Purkinje cell (primary cell): ENCODE measurements around the gene WDR20. TPM values are rescaled to one million over a fixed set of nuclear protein-coding genes. Genes with fewer than 3 reads are reported as not detected.

Experiments
- polyA plus RNA-seq: library from polyadenylated mRNA; unstranded; fragments of >200 nt; fragmentation: Nextera tagmentation; gene quantifications from 2 replicates; pipeline ENCODE4 v1.2.1, GENCODE V29; 2014

The WDR20 gene
- polyA plus RNA-seq = 22.5 and 24.9 TPM in 2 replicates

DNA sequence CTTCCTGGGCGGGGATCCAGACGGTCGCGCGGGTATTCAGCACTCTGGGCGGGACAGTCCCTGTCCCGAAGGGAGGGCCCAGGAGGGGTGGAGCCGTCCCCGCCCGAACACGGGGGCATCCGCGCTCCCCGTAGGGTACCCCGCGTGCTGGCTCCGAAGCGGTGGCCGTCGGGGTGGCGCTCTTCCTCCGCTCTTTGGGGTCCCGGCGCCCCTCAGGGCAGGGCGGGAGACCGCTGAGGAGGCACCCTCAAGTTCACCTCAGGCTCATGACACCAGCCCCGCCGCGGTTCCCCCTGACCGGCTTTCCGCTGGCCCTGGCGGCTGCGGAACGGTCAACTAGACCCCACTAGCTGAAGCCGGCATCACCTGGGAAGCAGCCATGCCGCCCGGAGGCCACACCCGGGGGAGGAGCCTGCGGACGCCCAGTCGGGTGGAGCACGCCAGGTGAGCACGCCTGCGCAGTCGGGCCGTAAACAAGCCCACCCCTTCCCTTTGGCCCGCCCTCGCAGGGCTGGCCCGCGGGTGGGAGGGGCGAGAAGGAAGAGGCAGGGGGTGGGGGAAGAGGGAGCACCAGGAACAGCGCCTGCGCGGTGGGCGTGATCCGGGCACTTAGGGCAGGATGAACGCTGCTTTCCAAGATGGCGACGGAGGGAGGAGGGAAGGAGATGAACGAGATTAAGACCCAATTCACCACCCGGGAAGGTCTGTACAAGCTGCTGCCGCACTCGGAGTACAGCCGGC, at the start of gene WDR20:
Gene WDR20 (plus strand): TSS at position 612 of the 741 bp plus-strand sequence. CDS start 27 bp downstream, at position 639.

Other genes starting within 250 kb of the WDR20 start
- 127 and 153 TPM in 2 replicates for gene DYNC1H1, start 175.3 kb upstream of the WDR20 start, polyA plus RNA-seq
- 3,871 and 4,516 TPM in 2 replicates for gene HSP90AA1, start 52.9 kb upstream of the WDR20 start, polyA plus RNA-seq
- 24.9 and 29.5 TPM in 2 replicates for gene MOK, start 165.3 kb downstream of the WDR20 start, polyA plus RNA-seq
- 1.6 and 6.7 TPM in 2 replicates for gene ZNF839, start 179.8 kb downstream of the WDR20 start, polyA plus RNA-seq
- 40.3 and 47.3 TPM in 2 replicates for gene CINP, start 223.0 kb downstream of the WDR20 start, polyA plus RNA-seq
- gene TECPR2, start 223.0 kb downstream of the WDR20 start, polyA plus RNA-seq = 0.67 and 4.4 TPM in 2 replicates